Mesenchymal stem cell (in vitro differentiated cells and primary cell): Measurements from ENCODE around the gene SCN8A.
"Not testable (repeated sequence)": the region's sequence is repeated elsewhere in the genome, so short reads cannot be mapped to it uniquely, and the experiment has no call there.

Source experiments
- DNase-seq: peaks from one replicate; pipeline ENCODE4 v3.0.0-alpha.2; 2013
- H2AFZ ChIP-seq: one replicate; pipeline ENCODE4 v1.6.1; 2013; ENCODE audit warnings: low read depth, mild to moderate bottlenecking, control low read depth, inconsistent platforms, low read length, moderate library complexity
- H2AK5ac ChIP-seq: 2 replicates; pipeline ENCODE4 v1.6.1; 2013; ENCODE audit warnings: low read length, moderate library complexity, mild to moderate bottlenecking, inconsistent platforms; ENCODE audit not compliant: severe bottlenecking
- H2BK120ac ChIP-seq: one replicate; pipeline ENCODE4 v1.6.1; 2013; ENCODE audit warnings: low read depth, mild to moderate bottlenecking, inconsistent platforms, low read length, moderate library complexity
- H2BK12ac ChIP-seq, 2 experiments: one replicate each; pipeline ENCODE4 v1.6.1; 2013; ENCODE audit warnings: inconsistent platforms in 2 of 2, low read length in 2 of 2, mild to moderate bottlenecking in 2 of 2, moderate library complexity in 2 of 2, control low read depth in 1 of 2
- H2BK15ac ChIP-seq: one replicate; pipeline ENCODE4 v1.6.1; 2013; ENCODE audit warnings: mild to moderate bottlenecking, low read depth, inconsistent platforms; ENCODE audit not compliant: poor library complexity, severe bottlenecking
- H2BK5ac ChIP-seq: 2 replicates; pipeline ENCODE4 v1.6.1; 2013; ENCODE audit warnings: low read depth, mild to moderate bottlenecking, low read length, control low read depth, inconsistent platforms; ENCODE audit not compliant: poor library complexity, severe bottlenecking
- H3K14ac ChIP-seq, 2 experiments: one replicate each; pipeline ENCODE4 v1.6.1; 2013; ENCODE audit warnings: inconsistent platforms in 2 of 2, low read length in 2 of 2, control low read depth in 1 of 2, mild to moderate bottlenecking in 1 of 2, moderate library complexity in 1 of 2
- H3K18ac ChIP-seq, 2 experiments: one replicate each; pipeline ENCODE4 v1.6.1; 2013; ENCODE audit warnings: inconsistent platforms in 2 of 2, low read length in 2 of 2, control low read depth in 1 of 2, low read depth in 1 of 2, mild to moderate bottlenecking in 1 of 2
- H3K23ac ChIP-seq, 2 experiments: one replicate each; pipeline ENCODE4 v1.6.1; 2013; ENCODE audit warnings: inconsistent platforms in 2 of 2, low read length in 2 of 2, mild to moderate bottlenecking in 2 of 2, moderate library complexity in 2 of 2, control low read depth in 1 of 2
- H3K27ac ChIP-seq: 2 replicates; pipeline ENCODE4 v1.5.1; 2013; ENCODE audit warnings: mild to moderate bottlenecking, moderate library complexity, low read length, control low read depth, inconsistent platforms; ENCODE audit not compliant: poor library complexity, severe bottlenecking
- H3K27me3 ChIP-seq, 2 experiments: 2 replicates each; pipeline versions ENCODE4 v1.6.1 to v1.7.0; 2013; ENCODE audit warnings: low read length in 2 of 2, mild to moderate bottlenecking in 2 of 2, moderate library complexity in 2 of 2, control low read depth in 1 of 2, inconsistent platforms in 1 of 2; ENCODE audit not compliant: control insufficient read depth in 1 of 2, insufficient read depth in 1 of 2
- H3K36me3 ChIP-seq, 2 experiments: 2 replicates each; pipeline versions ENCODE4 v1.6.1 to v1.7.0; 2013; ENCODE audit warnings: low read length in 2 of 2, control low read depth in 1 of 2, inconsistent platforms in 1 of 2, low read depth in 1 of 2, mild to moderate bottlenecking in 1 of 2; ENCODE audit not compliant: insufficient read depth in 2 of 2, control insufficient read depth in 1 of 2
- H3K4ac ChIP-seq, 2 experiments: one replicate each; pipeline ENCODE4 v1.6.1; 2013; ENCODE audit warnings: inconsistent platforms in 2 of 2, low read length in 2 of 2, mild to moderate bottlenecking in 2 of 2, moderate library complexity in 2 of 2, control low read depth in 1 of 2, low read depth in 1 of 2
- H3K4me1 ChIP-seq: 2 replicates; pipeline ENCODE4 v1.6.1; 2013; ENCODE audit warnings: low read depth, low read length, control low read depth; ENCODE audit not compliant: control insufficient read depth, insufficient read depth
- H3K4me2 ChIP-seq: 2 replicates; pipeline ENCODE4 v1.6.1; 2013; ENCODE audit warnings: low read length, mild to moderate bottlenecking, inconsistent platforms; ENCODE audit not compliant: poor library complexity, severe bottlenecking
- H3K4me3 ChIP-seq, 2 experiments: 2 replicates each; pipeline versions ENCODE4 v1.5.1 to v1.7.0; 2013; ENCODE audit warnings: low read length in 2 of 2, mild to moderate bottlenecking in 2 of 2, control low read depth in 1 of 2, low read depth in 1 of 2; ENCODE audit not compliant: insufficient read depth in 1 of 2
- H3K79me1 ChIP-seq: replicated peaks from 2 replicates; pipeline ENCODE4 v1.6.1; 2013; ENCODE audit warnings: mild to moderate bottlenecking, control low read depth, low read length, inconsistent platforms; ENCODE audit not compliant: poor library complexity, severe bottlenecking
- H3K9ac ChIP-seq: 2 replicates; pipeline ENCODE4 v1.7.0; 2013; ENCODE audit warnings: mild to moderate bottlenecking, low read length, moderate library complexity
- H3K9me3 ChIP-seq: 2 replicates; pipeline ENCODE4 v1.7.0; 2013; ENCODE audit warnings: mild to moderate bottlenecking, low read length; ENCODE audit not compliant: control insufficient read depth
- H4K8ac ChIP-seq: one replicate; pipeline ENCODE4 v1.6.1; 2013; ENCODE audit warnings: inconsistent platforms, mild to moderate bottlenecking, low read length, moderate library complexity
- H4K91ac ChIP-seq: one replicate; pipeline ENCODE4 v1.6.1; 2013; ENCODE audit warnings: mild to moderate bottlenecking, low read length, inconsistent platforms
- WGBS: methylation state at CpG from one replicate; pipeline ENCODE4 v1.1.7; 2013; ENCODE audit warnings: mixed read lengths; 5-methylcytosine and 5-hydroxymethylcytosine counted together

SCN8A gene

GRCh38 chr12:51793201-51793600, 202.2 kb downstream of the SCN8A start:
- Histone ChIP-seq H2BK5ac (no peak overlapping the region), H2AK5ac (no peak overlapping the region), H3K9ac (no peak overlapping the region), H3K27me3 (peaks cover 0 to 3% of the 10 kb centered on the region in 2 experiments), H3K18ac (no peak overlapping the region), H4K91ac (no peak overlapping the region), H2BK120ac (no peak overlapping the region), H3K14ac (no peak overlapping the region), H3K9me3 (no peaks in the 10 kb centered on the region), H4K8ac (no peak overlapping the region), H2BK15ac (no peak overlapping the region), H3K36me3 (peaks cover 0 to 88% of the 10 kb centered on the region in 2 experiments), H3K4ac (no peak overlapping the region), H3K79me1 (no peaks in the 10 kb centered on the region), H3K4me3 (no peak overlapping the region), H2AFZ (no peak overlapping the region), H3K4me1 (peaks cover 4% of the 10 kb centered on the region), H3K27ac (no peak overlapping the region), H3K4me2 (no peak overlapping the region), H3K23ac (no peak overlapping the region), H2BK12ac (no peak overlapping the region)
- DNase-seq, result no peak
- WGBS, result 96% methylated on average over 1 of the region's 1 CpG

DNA sequence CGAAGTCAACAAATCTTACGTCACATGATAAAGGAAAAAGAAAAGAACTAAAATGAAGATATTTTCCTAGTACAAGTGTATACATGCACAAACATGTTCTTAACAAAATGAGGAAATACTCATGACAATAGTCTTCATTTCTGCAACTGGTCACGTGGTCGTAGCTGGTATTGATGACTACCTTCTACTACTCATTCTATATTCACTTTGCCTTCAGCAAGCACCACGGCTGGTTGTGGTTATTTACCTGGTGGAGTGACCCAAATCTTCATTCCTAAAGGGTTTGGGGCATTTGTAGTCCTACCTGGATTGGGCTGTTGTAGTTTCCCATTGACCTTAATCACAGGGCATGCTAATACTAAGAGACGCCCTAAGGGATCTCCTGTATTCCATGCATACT, 206.3 kb downstream of the SCN8A start:
- no peak overlapping the region for H3K14ac ChIP-seq
- 89% methylated on average over 2 of the region's 6 CpGs for WGBS
- no peaks in the 10 kb centered on the region for H3K4me1 ChIP-seq
- no peak overlapping the region for H3K4me3 ChIP-seq
- no peak overlapping the region for H2BK12ac ChIP-seq
- H3K36me3 ChIP-seq, result peaks cover 0 to 52% of the 10 kb centered on the region in 2 experiments
- no peaks in the 10 kb centered on the region for H3K9me3 ChIP-seq
- H3K18ac ChIP-seq, result no peak overlapping the region
- H2AFZ ChIP-seq, result no peak overlapping the region
- no peak overlapping the region for H3K4me2 ChIP-seq
- no peak overlapping the region for H2BK5ac ChIP-seq
- no peak overlapping the region for H4K91ac ChIP-seq
- H2AK5ac ChIP-seq, result no peak overlapping the region
- H4K8ac ChIP-seq, result no peak overlapping the region
- no peak overlapping the region for H3K4ac ChIP-seq
- H3K23ac ChIP-seq, result no peak overlapping the region
- H3K79me1 ChIP-seq, result no peaks in the 10 kb centered on the region
- no peak overlapping the region for H3K9ac ChIP-seq
- H2BK15ac ChIP-seq, result no peak overlapping the region
- no peak for DNase-seq
- H2BK120ac ChIP-seq, result no peak overlapping the region
- no peaks in the 10 kb centered on the region for H3K27me3 ChIP-seq
- H3K27ac ChIP-seq, result no peak overlapping the region

- H3K36me3 ChIP-seq, result peaks cover 0 to 49% of the 10 kb centered on the region in 2 experiments
- not testable (repeated sequence) for H3K4me3 ChIP-seq, H3K4ac ChIP-seq, H3K18ac ChIP-seq, H3K23ac ChIP-seq, H2BK12ac ChIP-seq, H3K14ac ChIP-seq, H3K27me3 ChIP-seq, H2AK5ac ChIP-seq, H3K27ac ChIP-seq, H4K8ac ChIP-seq, H2BK5ac ChIP-seq, H3K79me1 ChIP-seq, H4K91ac ChIP-seq, H3K4me1 ChIP-seq, DNase-seq, H3K4me2 ChIP-seq, H2AFZ ChIP-seq, H2BK120ac ChIP-seq, H3K9ac ChIP-seq, H3K9me3 ChIP-seq, H2BK15ac ChIP-seq
- 100% methylated on average over 4 of the region's 4 CpGs for WGBS
These were observed 207.0 kb downstream of the SCN8A start for GRCh38 chr12:51798051-51798450.

GRCh38 chr12:51798501-51798900, 207.5 kb downstream of the SCN8A start:
- Histone ChIP-seq H2BK120ac (no peak overlapping the region), H3K9ac (no peak overlapping the region), H3K4me3 (no peak overlapping the region), H3K18ac (no peak overlapping the region), H2AFZ (no peak overlapping the region), H3K36me3 (peaks cover 0 to 52% of the 10 kb centered on the region in 2 experiments), H2BK15ac (no peak overlapping the region), H3K79me1 (no peaks in the 10 kb centered on the region), H2AK5ac (no peak overlapping the region), H3K27me3 (no peaks in the 10 kb centered on the region), H3K23ac (no peak overlapping the region), H2BK12ac (no peak overlapping the region), H3K4ac (no peak overlapping the region), H3K4me1 (no peaks in the 10 kb centered on the region), H3K27ac (no peak overlapping the region), H3K9me3 (no peaks in the 10 kb centered on the region), H4K8ac (no peak overlapping the region), H3K14ac (no peak overlapping the region), H4K91ac (no peak overlapping the region), H2BK5ac (no peak overlapping the region), H3K4me2 (no peak overlapping the region)
- DNase-seq, result no peak
- WGBS, result 100% methylated on average over 1 of the region's 1 CpG
